HepG2 (cell line): ENCODE measurements around the gene TBC1D22A. TPM values are rescaled to one million over a fixed set of nuclear protein-coding genes. Genes with fewer than 3 reads are reported as not detected.

Experiments
- ATAC-seq: fragments of 200-7000 bp; cut with Tn5 transposase; 3 replicates; pipeline ENCODE4 v1.9.1; 2020; ENCODE audit warnings: mild to moderate bottlenecking, moderate library complexity
- BruUV-seq: library from RNA; stranded (reverse); fragments of 400-500 nt; replicated peaks from 2 replicates; lab custom pipeline; 2021; lab: Mats Ljungman, UMichigan
- CTCF ChIA-PET: fragments of 300-600 bp; formaldehyde crosslinking; extraction: SDS; loops from one replicate; lab custom pipeline; 2021; ENCODE audit warnings: low total read pairs, inconsistent platforms, low intra/inter-chr PET ratio; lab: Yijun Ruan, JAX
- POLR2A ChIA-PET: fragments of 350-600 bp; sonication (Branson Sonifier 250); formaldehyde crosslinking; loops from one replicate; lab custom pipeline; 2020; ENCODE audit warnings: antibody characterized with exemption, inconsistent platforms; lab: Yijun Ruan, JAX
- DNase-seq: peaks from one replicate; pipeline ENCODE4 v3.0.0-alpha.2; 2015; ENCODE audit warnings: low spot score
- FAIRE-seq: peaks from 3 replicates; lab custom pipeline; 2011; peaks lifted over from hg19 to GRCh38; lab: Jason Lieb, UNC
- H2AFZ ChIP-seq: one replicate; pipeline ENCODE4 v1.6.1; 2011; ENCODE audit warnings: low read length, inconsistent platforms
- H3K27ac ChIP-seq: fragments of 300-600 bp; 3 replicates; pipeline ENCODE4 v1.8.0; 2011; ENCODE audit warnings: mixed run types, mild to moderate bottlenecking, mixed read lengths, low read length, inconsistent platforms; ENCODE audit not compliant: insufficient read depth; ENCODE audit errors: extremely low read length
- H3K27me3 ChIP-seq, 2 experiments: fragments of 200-600 bp in 1 of 2; 2 replicates in 1 of 2; 3 replicates in 1 of 2; pipeline versions ENCODE4 v1.6.0 to v1.8.0; 2011; ENCODE audit warnings: low read length in 2 of 2, mild to moderate bottlenecking in 2 of 2, moderate library complexity in 2 of 2, inconsistent platforms in 1 of 2; ENCODE audit not compliant: insufficient read depth in 2 of 2, control insufficient read depth in 1 of 2
- H3K36me3 ChIP-seq, 2 experiments: fragments of 200-600 bp in 1 of 2; replicated peaks in 1 of 2; 2 replicates in 1 of 2; 3 replicates in 1 of 2; pipeline versions ENCODE4 v1.5.1 to v1.8.0; 2011; ENCODE audit warnings: low read length in 2 of 2, inconsistent platforms in 1 of 2; ENCODE audit not compliant: insufficient read depth in 2 of 2, control insufficient read depth in 1 of 2
- H3K4me1 ChIP-seq: 2 replicates; pipeline ENCODE4 v1.5.1; 2012; ENCODE audit warnings: low read length, inconsistent platforms; ENCODE audit not compliant: insufficient read depth
- H3K4me2 ChIP-seq: 2 replicates; pipeline ENCODE4 v1.6.0; 2011; ENCODE audit warnings: low read depth, low read length, inconsistent platforms
- H3K4me3 ChIP-seq, 3 experiments: fragments of 200-600 bp in 1 of 3; sonication (generic), shearing (Covaris generic) in 1 of 3; replicated peaks in 1 of 3; 2 replicates each; pipeline ENCODE4 v1.5.1; 2011 to 2016; ENCODE audit warnings: low read length in 3 of 3, inconsistent platforms in 2 of 3, low read depth in 2 of 3, mild to moderate bottlenecking in 2 of 3, control low read depth in 1 of 3, mixed read lengths in 1 of 3; ENCODE audit not compliant: insufficient read depth in 1 of 3
- H3K79me2 ChIP-seq: one replicate; pipeline ENCODE4 v1.6.1; 2011; ENCODE audit warnings: low read length, inconsistent platforms; ENCODE audit not compliant: insufficient read depth
- H3K9ac ChIP-seq: 2 replicates; pipeline ENCODE4 v1.6.0; 2011; ENCODE audit warnings: mild to moderate bottlenecking, low read depth, low read length, inconsistent platforms; ENCODE audit not compliant: insufficient read depth
- H3K9me3 ChIP-seq: 2 replicates; pipeline ENCODE4 v1.5.1; 2012; ENCODE audit warnings: mild to moderate bottlenecking, low read length
- H4K20me1 ChIP-seq: 2 replicates; pipeline ENCODE4 v1.6.0; 2011; ENCODE audit warnings: inconsistent platforms, mild to moderate bottlenecking, low read length, moderate library complexity; ENCODE audit not compliant: insufficient read depth
- CHD2 ChIP-seq: IDR thresholded peaks from 2 replicates; pipeline ENCODE4 v1.6.1; 2011; ENCODE audit warnings: low read depth, low read length, improper control_type of control experiment
- DNMT3B ChIP-seq: conservative IDR thresholded peaks from 2 replicates; pipeline ENCODE4 v1.6.1; 2016; ENCODE audit warnings: missing biosample characterization, control low read depth
- ELF3 ChIP-seq: IDR thresholded peaks from 2 replicates; pipeline ENCODE4 v1.6.1; 2016; ENCODE audit warnings: missing genetic modification reagents, missing compliant biosample characterization
- NFKBIZ ChIP-seq: IDR thresholded peaks from 2 replicates; pipeline ENCODE4 v1.6.1; 2018; ENCODE audit warnings: missing genetic modification reagents, missing compliant biosample characterization
- ZBTB43 ChIP-seq: sonication (generic); formaldehyde crosslinking; conservative IDR thresholded peaks from 2 replicates; pipeline ENCODE4 v1.4.0; 2020; ENCODE audit warnings: missing genetic modification reagents
- ZNF547 ChIP-seq: sonication (generic); formaldehyde crosslinking; IDR thresholded peaks from 2 replicates; pipeline ENCODE4 v1.5.1; 2020; ENCODE audit warnings: mild to moderate bottlenecking, missing genetic modification reagents
- ZNF550 ChIP-seq: sonication (generic); formaldehyde crosslinking; IDR thresholded peaks from 2 replicates; pipeline ENCODE4 v1.4.0; 2020; ENCODE audit warnings: mild to moderate bottlenecking, missing genetic modification reagents, borderline replicate concordance
- ZNF7 ChIP-seq: IDR thresholded peaks from 2 replicates; pipeline ENCODE4 v1.6.1; 2016; ENCODE audit warnings: missing biosample characterization, missing genetic modification reagents
- ZNF839 ChIP-seq: sonication (generic); formaldehyde crosslinking; IDR thresholded peaks from 2 replicates; pipeline ENCODE4 v1.4.0; 2020; ENCODE audit warnings: missing genetic modification reagents, mild to moderate bottlenecking, borderline replicate concordance
- WGBS: methylation state at CpG from one replicate; pipeline ENCODE4 v1.1.6; 2017; ENCODE audit warnings: low lambda C conversion rate; 5-methylcytosine and 5-hydroxymethylcytosine counted together
- in situ Hi-C: cut with HindIII; loops from 2 replicates; pipeline ENCODE4 v1.10.0; 2017; ENCODE audit warnings: low pct_unique_long_range_greater_than_20kb; ENCODE audit not compliant: extremely low pct_ligation_motif_present
- intact Hi-C: fragments of 100-400 bp; cut with micrococcal nuclease; formaldehyde crosslinking; loops from one replicate; pipeline ENCODE4 v1.10.0; 2022; ENCODE audit not compliant: unreplicated experiment
- polyA plus RNA-seq, 8 experiments: library from polyadenylated mRNA; depleted of rRNA in 3 of 8; stranded (reverse) in 7 of 8; unstranded in 1 of 8; fragments of >200 nt; fragmentation: Illumina TruSeq in 4 of 8; extraction: Trizol in 4 of 8; gene quantifications; 2 replicates each; pipeline versions ENCODE4 v1.2.1 to v1.2.3, GENCODE V29; 2011 to 2016; ENCODE audit warnings: low read depth in 4 of 8, missing spikeins in 1 of 8, mixed read lengths in 1 of 8; ENCODE audit not compliant: insufficient read depth in 1 of 8
- total RNA-seq, 5 experiments: library from RNA; depleted of rRNA; stranded (reverse); fragments of >200 nt; fragmentation: Illumina TruSeq; extraction: Trizol; gene quantifications; 2 replicates each; pipeline ENCODE4 v1.2.3, GENCODE V29; 2016; ENCODE audit warnings: low read depth in 1 of 5
- TF ChIP-seq, protein P1 (sequence below): sonication (generic); formaldehyde crosslinking; IDR thresholded peaks from 2 replicates; pipeline ENCODE4 v1.8.0; 2022; ENCODE audit warnings: missing genetic modification reagents, mild to moderate bottlenecking, moderate library complexity, borderline replicate concordance

TBC1D22A gene
- total and polyA plus RNA-seq, 2 of the 13 experiments (the other 11 are each of a cell fraction or from before 2014, with no cell fraction given), result 17.3 to 18.0 TPM

DNA sequence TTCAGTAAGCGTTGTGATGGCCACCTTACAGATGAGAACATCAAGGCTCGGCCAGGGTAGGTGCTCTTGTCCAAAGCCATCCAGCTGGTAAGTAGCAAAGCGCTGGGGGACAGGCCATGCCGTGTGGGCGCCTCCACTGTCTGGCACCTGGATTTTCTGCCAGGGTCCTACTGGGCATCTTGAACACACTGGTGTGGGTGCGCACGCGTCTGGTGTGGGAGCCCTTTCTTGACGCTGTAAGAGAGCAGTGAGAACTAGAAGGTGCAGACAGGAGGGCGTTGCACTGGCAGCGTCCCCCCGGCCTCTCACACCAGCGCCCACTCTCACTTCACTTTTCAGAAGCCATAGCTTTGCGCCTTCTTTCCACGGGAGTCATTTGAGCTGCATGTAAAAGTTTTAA lies 296.6 kb downstream of the TBC1D22A start:
- POLR2A ChIA-PET, result no interaction called here

More for the DNA sequence above, 296.6 kb downstream of the TBC1D22A start:
- in situ Hi-C loops (no loop called here), intact Hi-C loops (no loop called here)
- Histone ChIP-seq H3K4me3 (no peak overlapping the region), H3K27ac (no peak overlapping the region), H3K4me2 (no peak overlapping the region), H3K9ac (no peak overlapping the region), H3K27me3 (no peaks in the 10 kb centered on the region), H3K79me2 (no peaks in the 10 kb centered on the region), H3K4me1 (no peaks in the 10 kb centered on the region), H4K20me1 (no peaks in the 10 kb centered on the region), H3K9me3 (no peaks in the 10 kb centered on the region), H2AFZ (no peak overlapping the region), H3K36me3 (peaks cover 5 to 15% of the 10 kb centered on the region in 2 experiments; a peak in 3 of 5 replicates)
- DNase-seq (no peak), ATAC-seq (no peak), FAIRE-seq (no peak)
- CTCF ChIA-PET, result no interaction called here
- TF ChIP-seq ZNF550 (CRISPR knock-in tag) (no peak), NFKBIZ (CRISPR knock-in tag) (no peak), CHD2 (no peak), ZNF839 (no peak), ZNF547 (CRISPR knock-in tag) (no peak), DNMT3B (no peak), ELF3 (no peak), ZNF7 (CRISPR knock-in tag) (no peak), ZBTB43 (CRISPR knock-in tag) (no peak)
- TF ChIP-seq, protein P1, sequence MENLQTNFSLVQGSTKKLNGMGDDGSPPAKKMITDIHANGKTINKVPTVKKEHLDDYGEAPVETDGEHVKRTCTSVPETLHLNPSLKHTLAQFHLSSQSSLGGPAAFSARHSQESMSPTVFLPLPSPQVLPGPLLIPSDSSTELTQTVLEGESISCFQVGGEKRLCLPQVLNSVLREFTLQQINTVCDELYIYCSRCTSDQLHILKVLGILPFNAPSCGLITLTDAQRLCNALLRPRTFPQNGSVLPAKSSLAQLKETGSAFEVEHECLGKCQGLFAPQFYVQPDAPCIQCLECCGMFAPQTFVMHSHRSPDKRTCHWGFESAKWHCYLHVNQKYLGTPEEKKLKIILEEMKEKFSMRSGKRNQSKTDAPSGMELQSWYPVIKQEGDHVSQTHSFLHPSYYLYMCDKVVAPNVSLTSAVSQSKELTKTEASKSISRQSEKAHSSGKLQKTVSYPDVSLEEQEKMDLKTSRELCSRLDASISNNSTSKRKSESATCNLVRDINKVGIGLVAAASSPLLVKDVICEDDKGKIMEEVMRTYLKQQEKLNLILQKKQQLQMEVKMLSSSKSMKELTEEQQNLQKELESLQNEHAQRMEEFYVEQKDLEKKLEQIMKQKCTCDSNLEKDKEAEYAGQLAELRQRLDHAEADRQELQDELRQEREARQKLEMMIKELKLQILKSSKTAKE (CRISPR knock-in tag), result no peak
- 96% methylated on average over 8 of the region's 15 CpGs for WGBS
- BruUV-seq, result no TSS peak
